Measurements from ENCODE around the gene LIF.
A peak's percentile ranks its signal among the peaks of the same experiment; 100 is the strongest.

Gene LIF

GRCh38 chr22:30263883-30264282 lies 17.3 kb upstream of the LIF start:
- Histone ChIP-seq H3K36me3 (ENCODE audit: control insufficient read depth in 2 of 2, insufficient read depth in 2 of 2, low read length in 2 of 2) (no peaks in the 10 kb centered on the region), H3K27ac (ENCODE audit: low read depth in 2 of 2, low read length in 2 of 2) (no peak overlapping the region), H3K4me3 (ENCODE audit: low read length in 2 of 2) (no peak overlapping the region), H3K27me3 (ENCODE audit: control insufficient read depth in 2 of 2, insufficient read depth in 2 of 2, low read length in 2 of 2) (no peaks in the 10 kb centered on the region), H3K4me1 (ENCODE audit: control insufficient read depth in 2 of 2, insufficient read depth in 2 of 2, low read length in 2 of 2) (peaks cover 5 to 8% of the 10 kb centered on the region in 2 donors), H3K9ac (ENCODE audit: low read depth in 1 of 2, low read length in 2 of 2) (no peak overlapping the region), H3K9me3 (ENCODE audit: control insufficient read depth in 2 of 2, low read length in 2 of 2) (no peaks in the 10 kb centered on the region)

DNA sequence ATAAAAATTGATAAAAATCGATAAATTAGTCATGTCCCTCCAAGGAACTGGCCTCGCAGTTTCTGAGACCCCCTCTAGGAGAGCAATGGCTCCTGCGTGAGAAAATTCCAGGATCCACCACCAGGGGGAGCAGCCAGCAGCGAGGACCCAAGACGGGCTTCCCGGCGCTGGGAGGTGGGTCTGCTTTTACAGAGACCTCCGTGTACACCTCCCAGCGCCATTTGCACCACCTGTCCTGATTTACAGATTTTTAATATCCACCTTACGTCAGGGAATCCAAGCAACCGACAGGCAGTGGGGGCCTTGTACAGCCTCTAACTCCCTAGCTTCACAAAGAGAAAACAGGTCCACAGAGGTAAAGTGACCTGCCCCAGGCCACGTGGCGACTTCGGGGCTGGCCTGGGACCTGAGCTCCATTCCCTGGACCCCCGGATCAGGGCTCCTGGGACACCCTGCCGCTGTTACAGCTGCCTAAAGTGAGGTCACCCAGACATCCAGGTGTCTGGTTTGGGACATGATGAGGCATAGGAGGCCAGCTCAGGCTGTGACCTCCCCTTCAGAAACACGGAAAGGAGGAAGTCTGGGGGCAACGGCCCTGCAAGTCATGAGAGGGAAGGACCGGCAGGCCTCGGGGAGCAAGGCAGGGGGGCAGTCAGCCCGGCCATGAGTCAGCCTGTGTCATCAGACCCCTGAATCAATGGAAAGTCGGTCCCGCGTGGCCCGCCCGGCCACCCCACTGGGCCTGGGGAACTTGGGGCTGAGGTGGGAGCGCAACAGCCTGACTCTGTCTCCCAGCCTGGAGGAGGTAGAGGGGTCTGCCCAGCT lies 16.6 kb upstream of the LIF start:
- Histone ChIP-seq H3K4me1 (ENCODE audit: control insufficient read depth in 2 of 2, insufficient read depth in 2 of 2, low read length in 2 of 2) (peaks cover 7 to 10% of the 10 kb centered on the region in 2 donors), H3K9me3 (ENCODE audit: control insufficient read depth in 2 of 2, low read length in 2 of 2) (no peaks in the 10 kb centered on the region), H3K27ac (ENCODE audit: low read depth in 2 of 2, low read length in 2 of 2) (no peak overlapping the region), H3K36me3 (ENCODE audit: control insufficient read depth in 2 of 2, insufficient read depth in 2 of 2, low read length in 2 of 2) (no peaks in the 10 kb centered on the region), H3K27me3 (ENCODE audit: control insufficient read depth in 2 of 2, insufficient read depth in 2 of 2, low read length in 2 of 2) (no peaks in the 10 kb centered on the region), H3K9ac (ENCODE audit: low read depth in 1 of 2, low read length in 2 of 2) (peak overlapping the region; percentile 42 to 52), H3K4me3 (ENCODE audit: low read length in 2 of 2) (peak overlapping the region; percentile 29 to 43)

DNA sequence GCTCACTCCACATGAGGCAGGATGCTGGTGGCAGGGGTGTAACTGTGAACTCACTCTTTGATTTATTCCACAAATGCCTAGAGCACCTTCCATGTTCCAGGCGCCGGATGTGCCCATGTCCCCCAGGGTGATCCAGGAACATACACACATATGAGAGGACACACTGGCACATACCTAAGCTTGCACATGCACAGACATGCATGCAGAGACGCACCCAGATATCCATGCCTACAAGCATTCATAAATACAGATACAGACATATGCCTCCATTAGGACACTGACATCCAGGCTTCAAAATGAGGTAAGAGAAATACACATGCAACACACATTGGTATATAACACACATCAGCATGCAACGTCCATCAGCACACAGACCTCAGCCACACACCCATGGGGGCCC lies 15.6 kb upstream of the LIF start:
- H3K27me3 ChIP-seq (ENCODE audit: control insufficient read depth in 2 of 2, insufficient read depth in 2 of 2, low read length in 2 of 2): no peaks in the 10 kb centered on the region
- no peaks in the 10 kb centered on the region for H3K36me3 ChIP-seq (ENCODE audit: control insufficient read depth in 2 of 2, insufficient read depth in 2 of 2, low read length in 2 of 2)
- H3K9ac ChIP-seq (ENCODE audit: low read depth in 1 of 2, low read length in 2 of 2): no peak overlapping the region
- H3K4me3 ChIP-seq (ENCODE audit: low read length in 2 of 2): no peak overlapping the region
- H3K27ac ChIP-seq (ENCODE audit: low read depth in 2 of 2, low read length in 2 of 2): no peak overlapping the region
- H3K9me3 ChIP-seq (ENCODE audit: control insufficient read depth in 2 of 2, low read length in 2 of 2): no peaks in the 10 kb centered on the region
- H3K4me1 ChIP-seq (ENCODE audit: control insufficient read depth in 2 of 2, insufficient read depth in 2 of 2, low read length in 2 of 2): peaks cover 12 to 14% of the 10 kb centered on the region in 2 donors

DNA sequence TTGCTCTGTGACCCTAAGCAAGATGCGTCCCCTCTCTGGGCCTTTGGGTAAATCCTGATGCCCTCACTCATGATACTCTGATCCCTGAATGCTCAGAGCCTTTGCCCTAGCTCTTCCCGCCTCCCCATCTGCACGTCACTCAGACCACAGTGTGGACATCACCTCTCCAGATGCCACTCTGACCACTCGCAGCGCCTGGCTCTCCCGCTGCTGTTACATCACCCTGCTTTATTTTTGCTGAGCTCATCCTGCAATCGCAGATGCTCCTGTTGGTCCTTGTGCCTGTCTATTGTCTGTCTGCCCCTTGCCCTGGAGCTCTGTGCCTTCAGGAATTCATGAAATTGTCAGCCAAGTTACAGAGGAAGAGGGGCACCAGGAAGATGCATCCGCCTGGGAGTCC lies 14.6 kb upstream of the LIF start:
- Histone ChIP-seq H3K36me3 (ENCODE audit: control insufficient read depth in 2 of 2, insufficient read depth in 2 of 2, low read length in 2 of 2) (no peaks in the 10 kb centered on the region), H3K27me3 (ENCODE audit: control insufficient read depth in 2 of 2, insufficient read depth in 2 of 2, low read length in 2 of 2) (no peaks in the 10 kb centered on the region), H3K4me1 (ENCODE audit: control insufficient read depth in 2 of 2, insufficient read depth in 2 of 2, low read length in 2 of 2) (peaks cover 10 to 20% of the 10 kb centered on the region in 2 donors), H3K9me3 (ENCODE audit: control insufficient read depth in 2 of 2, low read length in 2 of 2) (no peaks in the 10 kb centered on the region), H3K9ac (ENCODE audit: low read depth in 1 of 2, low read length in 2 of 2) (no peak overlapping the region), H3K4me3 (ENCODE audit: low read length in 2 of 2) (no peak overlapping the region), H3K27ac (ENCODE audit: low read depth in 2 of 2, low read length in 2 of 2) (no peak overlapping the region)

GRCh38 chr22:30260682-30261081 lies 14.1 kb upstream of the LIF start:
- H3K4me1 ChIP-seq (ENCODE audit: control insufficient read depth in 2 of 2, insufficient read depth in 2 of 2, low read length in 2 of 2): peaks cover 10 to 21% of the 10 kb centered on the region in 2 donors
- no peak overlapping the region for H3K27ac ChIP-seq (ENCODE audit: low read depth in 2 of 2, low read length in 2 of 2)

GRCh38 chr22:30260276-30260675 lies 13.7 kb upstream of the LIF start:
- H3K9ac ChIP-seq (ENCODE audit: low read depth in 1 of 2, low read length in 2 of 2): no peak overlapping the region
- no peak overlapping the region for H3K4me3 ChIP-seq (ENCODE audit: low read length in 2 of 2)
- peaks cover 10 to 21% of the 10 kb centered on the region in 2 donors for H3K4me1 ChIP-seq (ENCODE audit: control insufficient read depth in 2 of 2, insufficient read depth in 2 of 2, low read length in 2 of 2)
- no peak overlapping the region for H3K27ac ChIP-seq (ENCODE audit: low read depth in 2 of 2, low read length in 2 of 2)
- no peaks in the 10 kb centered on the region for H3K9me3 ChIP-seq (ENCODE audit: control insufficient read depth in 2 of 2, low read length in 2 of 2)
- no peaks in the 10 kb centered on the region for H3K36me3 ChIP-seq (ENCODE audit: control insufficient read depth in 2 of 2, insufficient read depth in 2 of 2, low read length in 2 of 2)
- H3K27me3 ChIP-seq (ENCODE audit: control insufficient read depth in 2 of 2, insufficient read depth in 2 of 2, low read length in 2 of 2): no peaks in the 10 kb centered on the region

More at GRCh38 chr22:30260682-30261081, 14.1 kb upstream of the LIF start:
- no peak overlapping the region for H3K4me3 ChIP-seq (ENCODE audit: low read length in 2 of 2)
- no peaks in the 10 kb centered on the region for H3K9me3 ChIP-seq (ENCODE audit: control insufficient read depth in 2 of 2, low read length in 2 of 2)
- no peak overlapping the region for H3K9ac ChIP-seq (ENCODE audit: low read depth in 1 of 2, low read length in 2 of 2)
- no peaks in the 10 kb centered on the region for H3K27me3 ChIP-seq (ENCODE audit: control insufficient read depth in 2 of 2, insufficient read depth in 2 of 2, low read length in 2 of 2)
- H3K36me3 ChIP-seq (ENCODE audit: control insufficient read depth in 2 of 2, insufficient read depth in 2 of 2, low read length in 2 of 2): no peaks in the 10 kb centered on the region

DNA sequence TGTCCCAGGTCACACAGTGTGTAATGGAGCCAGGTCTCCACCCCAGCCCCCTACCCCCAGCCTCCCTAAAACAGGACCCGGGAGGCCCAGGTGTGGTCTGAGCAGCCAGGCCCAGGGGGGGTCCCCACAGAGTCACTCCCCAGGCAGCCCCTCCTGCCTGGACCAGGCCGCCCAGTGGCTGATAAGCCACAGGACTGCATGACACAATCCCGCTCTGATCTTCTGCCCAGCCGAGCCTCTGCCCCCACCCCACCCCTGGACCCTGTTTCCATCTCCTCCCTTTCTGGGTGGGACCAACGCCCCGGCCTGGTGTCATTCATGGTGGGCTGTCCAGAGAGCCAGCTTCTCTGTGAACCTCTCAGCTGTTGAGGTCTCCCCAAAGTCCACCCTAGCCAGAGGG lies 7.8 kb upstream of the LIF start:
- Histone ChIP-seq H3K4me3 (ENCODE audit: low read length in 2 of 2) (no peak overlapping the region), H3K9ac (ENCODE audit: low read depth in 1 of 2, low read length in 2 of 2) (no peak overlapping the region), H3K27me3 (ENCODE audit: control insufficient read depth in 2 of 2, insufficient read depth in 2 of 2, low read length in 2 of 2) (no peaks in the 10 kb centered on the region), H3K27ac (ENCODE audit: low read depth in 2 of 2, low read length in 2 of 2) (no peak overlapping the region), H3K4me1 (ENCODE audit: control insufficient read depth in 2 of 2, insufficient read depth in 2 of 2, low read length in 2 of 2) (peaks cover 16 to 40% of the 10 kb centered on the region in 2 donors), H3K9me3 (ENCODE audit: control insufficient read depth in 2 of 2, low read length in 2 of 2) (no peaks in the 10 kb centered on the region), H3K36me3 (ENCODE audit: control insufficient read depth in 2 of 2, insufficient read depth in 2 of 2, low read length in 2 of 2) (no peaks in the 10 kb centered on the region)

DNA sequence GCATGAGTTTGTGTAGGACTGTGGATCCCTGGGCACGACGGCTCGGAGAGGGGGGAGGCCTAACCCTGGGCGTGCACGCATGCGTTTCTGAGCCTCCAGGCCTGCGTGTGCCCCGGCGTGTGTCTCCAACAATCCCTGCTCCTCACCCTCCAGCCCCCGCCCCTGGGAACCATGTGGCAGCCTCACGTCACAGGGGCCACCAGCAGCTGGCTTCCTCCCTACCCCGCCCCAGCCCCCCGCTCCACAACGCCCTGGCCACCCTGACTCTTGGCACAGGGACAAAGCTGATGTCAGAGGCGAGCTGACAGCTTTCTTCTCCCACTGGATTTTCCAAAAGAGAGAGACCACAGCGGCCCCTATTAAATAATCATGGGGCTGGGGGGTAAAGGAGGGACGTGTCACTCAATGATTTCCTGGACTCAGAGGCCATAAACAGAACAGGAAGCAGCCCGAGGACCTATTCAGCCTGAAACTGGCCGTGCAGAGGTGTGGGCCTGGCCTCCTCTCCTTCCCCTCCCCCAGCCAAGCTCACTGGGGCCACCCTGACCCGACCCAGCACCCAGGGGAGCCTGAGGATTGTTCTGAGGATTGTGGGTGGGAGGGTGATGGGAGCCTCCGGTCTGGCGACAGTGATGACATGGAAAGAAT lies 6.8 kb upstream of the LIF start:
- no peaks in the 10 kb centered on the region for H3K27me3 ChIP-seq (ENCODE audit: control insufficient read depth in 2 of 2, insufficient read depth in 2 of 2, low read length in 2 of 2)
- H3K27ac ChIP-seq (ENCODE audit: low read depth in 2 of 2, low read length in 2 of 2): peak overlapping the region; percentile 86 to 92
- H3K9ac ChIP-seq (ENCODE audit: low read depth in 1 of 2, low read length in 2 of 2): peak overlapping the region; percentile 34 to 47
- H3K9me3 ChIP-seq (ENCODE audit: control insufficient read depth in 2 of 2, low read length in 2 of 2): no peaks in the 10 kb centered on the region
- peaks cover 23 to 50% of the 10 kb centered on the region in 2 donors for H3K4me1 ChIP-seq (ENCODE audit: control insufficient read depth in 2 of 2, insufficient read depth in 2 of 2, low read length in 2 of 2)
- H3K4me3 ChIP-seq (ENCODE audit: low read length in 2 of 2): peak overlapping the region in 1 of 2 donors; percentile 20
- no peaks in the 10 kb centered on the region for H3K36me3 ChIP-seq (ENCODE audit: control insufficient read depth in 2 of 2, insufficient read depth in 2 of 2, low read length in 2 of 2)

DNA sequence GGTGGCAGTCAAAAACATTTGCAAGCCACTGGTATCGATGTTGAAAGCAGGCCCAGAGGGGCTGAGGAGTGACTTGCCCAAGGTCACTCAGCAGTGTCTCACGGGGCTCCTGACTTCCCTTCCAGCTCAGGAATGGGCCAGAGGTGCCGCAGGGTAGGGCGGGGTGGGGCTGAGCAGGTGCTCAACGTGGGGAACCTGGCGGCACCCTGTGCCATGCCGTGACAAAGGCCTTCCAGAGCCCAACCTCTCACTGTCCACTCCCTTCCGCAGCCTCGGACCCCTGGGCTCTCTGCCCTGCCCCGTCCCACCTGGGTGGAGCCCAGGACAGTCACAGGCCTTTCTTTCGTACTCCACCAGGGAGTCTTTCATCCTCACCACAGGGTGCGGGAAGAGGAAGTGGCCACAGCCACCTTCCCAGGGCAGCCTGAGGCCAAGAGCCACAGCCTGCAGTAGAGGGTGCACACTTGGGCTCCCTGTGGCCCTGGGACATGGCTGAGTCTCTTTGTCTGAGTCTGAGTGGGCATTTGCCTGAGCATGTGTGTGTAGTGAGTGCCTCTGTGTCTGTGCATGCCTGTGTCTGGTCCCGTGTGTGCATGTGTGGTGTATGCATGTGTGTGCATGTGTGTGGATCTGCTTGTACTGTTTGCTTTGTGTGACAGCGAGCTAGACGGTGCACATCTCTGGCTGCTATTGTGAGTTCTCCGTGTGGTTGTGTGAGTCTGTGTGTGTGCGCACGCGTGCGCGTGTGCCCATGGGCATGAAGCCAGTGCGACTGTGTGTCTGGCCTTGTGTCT lies 6.0 kb upstream of the LIF start:
- Histone ChIP-seq H3K4me3 (ENCODE audit: low read length in 2 of 2) (peak overlapping the region in 1 of 2 donors; percentile 20), H3K27me3 (ENCODE audit: control insufficient read depth in 2 of 2, insufficient read depth in 2 of 2, low read length in 2 of 2) (no peaks in the 10 kb centered on the region), H3K27ac (ENCODE audit: low read depth in 2 of 2, low read length in 2 of 2) (peak overlapping the region; percentile 86 to 92), H3K9me3 (ENCODE audit: control insufficient read depth in 2 of 2, low read length in 2 of 2) (no peaks in the 10 kb centered on the region), H3K4me1 (ENCODE audit: control insufficient read depth in 2 of 2, insufficient read depth in 2 of 2, low read length in 2 of 2) (peaks cover 23 to 52% of the 10 kb centered on the region in 2 donors), H3K36me3 (ENCODE audit: control insufficient read depth in 2 of 2, insufficient read depth in 2 of 2, low read length in 2 of 2) (no peaks in the 10 kb centered on the region), H3K9ac (ENCODE audit: low read depth in 1 of 2, low read length in 2 of 2) (peak overlapping the region; percentile 26 to 38)

DNA sequence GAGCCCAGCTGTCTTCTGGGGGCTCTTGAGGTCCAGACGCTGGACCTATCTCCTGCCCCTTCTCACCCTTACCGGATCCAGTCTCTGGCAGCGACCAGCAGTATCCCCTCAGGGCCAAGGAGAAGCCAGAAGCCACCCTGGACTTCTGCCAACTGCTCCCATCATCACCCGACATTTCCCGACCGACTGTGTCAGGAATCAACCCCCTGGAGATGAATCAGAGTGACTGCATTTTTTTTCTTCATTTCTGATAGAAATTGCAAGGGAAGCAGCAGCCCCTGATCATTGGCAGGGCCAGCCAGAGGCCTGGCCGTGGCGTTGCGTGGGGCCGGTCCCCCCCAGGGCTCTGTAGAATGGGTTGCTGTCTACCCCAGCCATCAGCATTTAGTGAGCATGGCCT lies 5.2 kb upstream of the LIF start:
- H3K9me3 ChIP-seq (ENCODE audit: control insufficient read depth in 2 of 2, low read length in 2 of 2): no peaks in the 10 kb centered on the region
- H3K27ac ChIP-seq (ENCODE audit: low read depth in 2 of 2, low read length in 2 of 2): peak overlapping the region; percentile 86 to 92
- no peaks in the 10 kb centered on the region for H3K27me3 ChIP-seq (ENCODE audit: control insufficient read depth in 2 of 2, insufficient read depth in 2 of 2, low read length in 2 of 2)
- H3K36me3 ChIP-seq (ENCODE audit: control insufficient read depth in 2 of 2, insufficient read depth in 2 of 2, low read length in 2 of 2): no peaks in the 10 kb centered on the region
- peaks cover 28 to 55% of the 10 kb centered on the region in 2 donors for H3K4me1 ChIP-seq (ENCODE audit: control insufficient read depth in 2 of 2, insufficient read depth in 2 of 2, low read length in 2 of 2)
- peak overlapping the region in 1 of 2 donors; percentile 8 for H3K9ac ChIP-seq (ENCODE audit: low read depth in 1 of 2, low read length in 2 of 2)
- H3K4me3 ChIP-seq (ENCODE audit: low read length in 2 of 2): no peak overlapping the region
